HepG2 (cell line): Measurements from ENCODE around the gene FOSB. TPM values are rescaled to one million over a fixed set of nuclear protein-coding genes. Genes with fewer than 3 reads are reported as not detected.

Experiments
- IRF9 ChIP-seq: sonication (generic); formaldehyde crosslinking; IDR thresholded peaks from 2 replicates; pipeline ENCODE4 v1.8.0; 2022; ENCODE audit warnings: missing genetic modification reagents, mild to moderate bottlenecking, borderline replicate concordance
- KDM5B ChIP-seq: sonication (generic); formaldehyde crosslinking; IDR thresholded peaks from 2 replicates; pipeline ENCODE4 v1.4.0; 2020; ENCODE audit warnings: missing genetic modification reagents, mild to moderate bottlenecking, borderline replicate concordance
- MATR3 ChIP-seq: sonication (generic); formaldehyde crosslinking; IDR thresholded peaks from 2 replicates; pipeline ENCODE4 v1.4.0; 2020; ENCODE audit warnings: missing genetic modification reagents
- NFATC3 ChIP-seq: sonication (generic); formaldehyde crosslinking; IDR thresholded peaks from 2 replicates; pipeline ENCODE4 v1.5.1; 2020; ENCODE audit warnings: mild to moderate bottlenecking, missing genetic modification reagents
- NPAS2 ChIP-seq: sonication (generic); formaldehyde crosslinking; IDR thresholded peaks from 2 replicates; pipeline ENCODE4 v1.8.0; 2022; ENCODE audit warnings: mild to moderate bottlenecking, missing genetic modification reagents, borderline replicate concordance
- PATZ1 ChIP-seq: sonication (generic); formaldehyde crosslinking; IDR thresholded peaks from 2 replicates; pipeline ENCODE4 v1.4.0; 2020; ENCODE audit warnings: missing genetic modification reagents
- RARA ChIP-seq: IDR thresholded peaks from 2 replicates; pipeline ENCODE4 v1.6.1; 2016; ENCODE audit warnings: missing genetic modification reagents, missing compliant biosample characterization
- THAP7 ChIP-seq: sonication (generic); formaldehyde crosslinking; IDR thresholded peaks from 2 replicates; pipeline ENCODE4 v1.8.1; 2023; ENCODE audit warnings: mild to moderate bottlenecking, missing genetic modification reagents
- ZBTB7A ChIP-seq: sonication (generic); formaldehyde crosslinking; IDR thresholded peaks from 2 replicates; pipeline ENCODE4 v1.8.0; 2022; ENCODE audit warnings: mild to moderate bottlenecking, missing genetic modification reagents
- ZNF20 ChIP-seq: sonication (generic); formaldehyde crosslinking; IDR thresholded peaks from 2 replicates; pipeline ENCODE4 v1.4.0; 2020; ENCODE audit warnings: mild to moderate bottlenecking, moderate library complexity, missing genetic modification reagents
- ZNF296 ChIP-seq: sonication (generic); formaldehyde crosslinking; conservative IDR thresholded peaks from 2 replicates; pipeline ENCODE4 v1.5.0; 2020; ENCODE audit warnings: mild to moderate bottlenecking, missing genetic modification reagents
- ZNF3 ChIP-seq: IDR thresholded peaks from 2 replicates; pipeline ENCODE4 v1.7.0; 2017; ENCODE audit warnings: inconsistent platforms
- ZNF318 ChIP-seq: sonication (generic); formaldehyde crosslinking; IDR thresholded peaks from 2 replicates; pipeline ENCODE4 v1.4.0; 2020; ENCODE audit warnings: mild to moderate bottlenecking, missing genetic modification reagents
- ZNF749 ChIP-seq: sonication (generic); formaldehyde crosslinking; IDR thresholded peaks from 2 replicates; pipeline ENCODE4 v1.8.0; 2022; ENCODE audit warnings: mild to moderate bottlenecking, missing genetic modification reagents, moderate library complexity, borderline replicate concordance
- ZUFSP ChIP-seq: sonication (generic); formaldehyde crosslinking; IDR thresholded peaks from 2 replicates; pipeline ENCODE4 v1.9.0; 2021; ENCODE audit warnings: missing genetic modification reagents, mild to moderate bottlenecking, borderline replicate concordance
- polyA plus RNA-seq, 8 experiments: library from polyadenylated mRNA; depleted of rRNA in 3 of 8; stranded (reverse) in 7 of 8; unstranded in 1 of 8; fragments of >200 nt; fragmentation: Illumina TruSeq in 4 of 8; extraction: Trizol in 4 of 8; gene quantifications; 2 replicates each; pipeline versions ENCODE4 v1.2.1 to v1.2.3, GENCODE V29; 2011 to 2016; ENCODE audit warnings: low read depth in 4 of 8, missing spikeins in 1 of 8, mixed read lengths in 1 of 8; ENCODE audit not compliant: insufficient read depth in 1 of 8
- total RNA-seq, 5 experiments: library from RNA; depleted of rRNA; stranded (reverse); fragments of >200 nt; fragmentation: Illumina TruSeq; extraction: Trizol; gene quantifications; 2 replicates each; pipeline ENCODE4 v1.2.3, GENCODE V29; 2016; ENCODE audit warnings: low read depth in 1 of 5

The FOSB gene
- total and polyA plus RNA-seq, 2 of the 13 experiments (the other 11 are each of a cell fraction or from before 2014, with no cell fraction given) = 2.8 to 6.0 TPM

- peak; percentile 28; the same call in 1 of the 2 replicates for TF ChIP-seq ZNF318 (CRISPR knock-in tag)
- TF ChIP-seq ZNF749 (CRISPR knock-in tag) = no peak
- no peak for TF ChIP-seq IRF9 (CRISPR knock-in tag)
- no peak for TF ChIP-seq MATR3 (CRISPR knock-in tag)
- no peak for TF ChIP-seq ZNF296 (CRISPR knock-in tag)
- peak; percentile 99 for TF ChIP-seq RARA (CRISPR knock-in tag)
- no peak for TF ChIP-seq NFATC3 (CRISPR knock-in tag)
- TF ChIP-seq ZNF20 (CRISPR knock-in tag) = no peak
- no peak for TF ChIP-seq THAP7 (CRISPR knock-in tag)
- no peak for TF ChIP-seq NPAS2 (CRISPR knock-in tag)
- peak; percentile 87 for TF ChIP-seq ZBTB7A
- TF ChIP-seq ZNF3 (CRISPR knock-in tag) = no peak
- TF ChIP-seq KDM5B (CRISPR knock-in tag) = no peak; the same call in 1 of the 2 replicates
- TF ChIP-seq ZUFSP (CRISPR knock-in tag) = no peak
- peak; percentile 94 for TF ChIP-seq PATZ1 (CRISPR knock-in tag)
These were observed 11.9 kb upstream of the FOSB start (continued) for GRCh38 chr19:45455707-45456499.
